RPMI8226 (cell line): ENCODE measurements around the gene LATS1.

ENCODE experiments used
- DNase-seq: peaks from one replicate; pipeline ENCODE4 v3.0.0-alpha.2; 2015

LATS1 gene

DNA sequence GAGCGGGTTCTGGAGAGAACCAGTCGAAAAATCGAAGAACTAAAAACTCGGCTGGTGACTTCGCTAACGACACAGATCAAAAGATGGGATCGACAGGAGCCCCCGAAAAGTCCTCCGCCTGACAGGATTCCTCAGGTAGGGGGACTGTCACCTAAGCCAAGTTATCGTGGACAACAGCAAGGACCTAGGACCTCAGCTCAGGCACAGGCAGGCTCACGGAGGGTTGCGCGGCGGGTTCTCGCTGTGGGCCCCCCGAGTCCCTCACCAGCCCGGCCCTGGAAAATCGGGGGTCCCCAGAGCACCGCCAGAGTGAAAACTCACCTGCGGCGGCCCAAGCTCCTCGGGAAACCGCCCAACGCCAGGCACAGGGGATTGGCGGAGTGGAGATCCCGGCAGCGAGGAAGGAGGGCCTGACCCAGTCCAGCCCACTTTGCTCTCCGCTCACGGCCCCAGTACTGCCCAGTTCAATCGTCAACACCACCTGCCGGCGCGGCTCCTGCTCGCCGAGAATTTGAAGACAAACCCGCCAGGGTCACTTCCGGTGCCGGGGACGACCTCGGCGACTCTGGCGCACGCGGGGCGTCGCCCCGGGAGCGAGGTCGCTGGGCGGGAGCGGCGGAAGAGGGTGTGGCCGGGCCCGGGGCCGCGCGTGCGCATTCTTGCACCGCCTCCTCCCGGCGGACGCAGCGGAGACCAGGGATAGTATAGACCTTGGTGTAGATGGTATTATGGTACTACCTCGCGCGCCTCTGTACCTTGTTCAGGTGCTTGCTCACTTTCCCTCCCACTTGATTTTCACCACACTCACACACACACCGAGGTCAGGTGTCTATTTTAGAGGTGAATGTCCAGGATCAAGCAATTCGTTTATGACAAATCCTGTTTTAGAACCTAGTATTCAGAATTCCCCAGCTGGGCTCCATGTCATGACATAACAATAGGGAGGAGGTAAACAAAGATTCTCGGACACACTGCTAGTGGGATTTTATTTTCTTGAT lies 69.5 kb downstream of the LATS1 start, which contains the start of gene KATNA1:
KATNA1 (minus strand) TSS at position 567 of the 998 bp plus-strand sequence. CDS start 10,167 bp downstream, outside the sequence.
- peak; percentile 92 for DNase-seq

- no peak for DNase-seq
Measured at GRCh38 chr6:149646599-149646998, 71.3 kb downstream of the LATS1 start.

DNA sequence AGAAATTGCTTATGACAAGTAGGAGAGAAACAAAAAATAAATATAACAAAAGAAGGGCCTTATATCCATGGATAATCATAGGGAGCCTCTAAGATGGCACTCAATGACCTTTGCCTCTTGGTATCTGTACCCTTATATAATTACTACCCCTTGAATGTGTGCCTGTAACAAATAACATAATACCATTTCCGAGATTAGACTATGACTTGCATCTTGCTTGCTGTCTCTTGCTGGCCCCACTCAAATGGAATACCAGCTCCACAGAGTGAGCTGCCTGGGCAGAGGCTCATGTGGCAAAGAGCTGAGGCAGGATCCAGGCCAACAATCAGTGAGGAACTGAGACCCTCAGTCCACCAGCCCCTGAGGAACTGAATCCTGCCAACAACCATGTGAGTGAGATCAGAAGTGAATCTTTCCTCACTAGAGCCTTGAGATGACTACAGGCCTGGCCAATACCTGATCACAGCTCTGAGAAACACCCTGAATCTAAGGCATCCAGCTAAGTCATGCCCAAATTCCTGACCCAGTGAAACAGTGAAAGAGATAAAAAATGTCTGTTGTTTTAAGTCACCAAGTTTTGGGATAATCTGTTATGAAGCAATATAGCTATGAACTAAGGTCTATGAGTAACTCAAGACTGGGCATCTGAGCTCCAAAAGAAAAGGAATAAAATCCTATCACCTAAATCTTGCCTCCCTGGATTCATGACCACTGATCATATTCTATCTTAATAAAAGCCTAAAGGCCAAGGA lies 74.9 kb downstream of the LATS1 start:
- no peak for DNase-seq

DNA sequence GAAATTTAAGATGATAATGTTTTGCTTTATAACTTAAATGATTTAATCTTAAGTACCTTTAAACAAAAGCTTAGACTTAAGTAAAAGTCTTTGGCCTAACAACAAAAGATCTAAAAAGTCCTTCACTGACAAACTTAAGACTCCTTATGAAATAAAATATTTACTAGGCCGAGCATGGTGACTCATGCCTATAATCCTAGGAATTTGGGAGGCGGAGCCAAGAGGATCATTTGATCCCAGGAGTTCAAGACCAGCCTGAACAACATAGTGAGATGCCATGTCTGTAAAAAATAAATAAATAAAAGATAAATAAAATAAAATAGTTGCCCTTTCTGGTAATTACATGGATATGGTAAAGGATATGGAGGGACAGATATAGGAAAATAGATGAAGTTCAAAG lies 81.8 kb downstream of the LATS1 start:
- DNase-seq: no peak

DNA sequence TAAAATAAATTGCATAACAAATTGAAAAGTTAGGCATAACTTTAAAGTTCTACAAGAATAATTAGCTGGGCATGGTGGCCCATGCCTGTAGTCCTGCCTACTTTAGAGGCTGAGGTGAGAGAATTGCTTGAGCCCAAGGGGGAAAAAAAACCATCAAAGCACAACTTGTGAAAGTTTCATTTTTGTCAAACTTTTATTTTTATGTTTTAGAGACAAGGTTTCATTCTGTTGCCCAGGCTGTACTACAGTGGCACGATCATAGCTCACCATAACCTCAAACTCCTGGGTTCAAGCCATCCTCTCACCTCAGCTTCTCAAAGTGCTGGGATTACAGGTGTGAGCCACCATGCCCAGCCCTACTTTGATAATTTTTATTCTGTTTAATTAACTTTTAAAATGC lies 83.6 kb downstream of the LATS1 start:
- DNase-seq: no peak

- no peak for DNase-seq
Measured at GRCh38 chr6:149628875-149629510, 88.9 kb downstream of the LATS1 start.

DNA sequence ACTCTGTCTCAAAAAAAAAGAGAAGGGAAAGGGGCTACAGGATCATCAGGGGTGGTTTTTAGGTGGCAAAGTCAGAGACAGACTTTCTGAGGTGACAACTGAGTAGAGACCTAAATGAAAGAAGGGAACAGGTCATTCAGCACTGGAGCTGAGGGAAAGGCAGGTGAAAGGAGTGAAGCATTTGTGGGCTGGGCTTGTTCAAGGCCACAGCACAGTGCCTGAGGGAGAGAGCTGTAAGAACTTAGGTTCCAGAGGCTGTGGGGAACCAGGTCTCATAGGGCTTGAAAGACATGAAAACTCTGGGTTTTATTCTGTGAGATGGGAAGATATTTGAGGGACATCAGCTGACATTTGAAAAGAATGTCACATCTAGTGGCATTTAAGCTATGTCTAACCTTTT lies 90.2 kb downstream of the LATS1 start:
- DNase-seq: no peak

DNA sequence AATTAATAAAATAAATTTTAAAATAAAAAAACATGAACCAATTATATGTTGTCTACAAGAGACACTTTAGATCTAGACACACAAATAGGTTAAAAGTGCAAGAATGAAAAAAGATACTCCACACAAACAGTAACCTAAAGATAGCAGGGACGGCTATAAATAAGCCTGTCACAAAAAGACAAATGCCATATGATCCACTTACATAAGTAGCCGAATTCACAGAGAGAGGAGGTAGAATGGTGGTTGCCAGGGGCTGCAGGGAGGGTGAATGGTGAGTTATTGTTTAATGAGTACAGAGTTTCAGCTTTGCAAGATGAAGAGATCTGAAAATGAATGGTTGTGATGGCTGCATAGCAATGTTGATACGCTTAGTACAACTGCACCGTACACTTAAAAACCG lies 102.1 kb downstream of the LATS1 start:
- no peak for DNase-seq

GRCh38 chr6:149614337-149614736 lies 103.6 kb downstream of the LATS1 start:
- DNase-seq: no peak

- no peak for DNase-seq
Measured at GRCh38 chr6:149608381-149608982, 109.4 kb downstream of the LATS1 start.
